Activated naive CD4-positive, alpha-beta T cell treated with anti-CD3 and anti-CD28 coated beads for 36 hours (primary cell): ENCODE results near the gene CXADR. TPM values are rescaled to one million over a fixed set of nuclear protein-coding genes. Genes with fewer than 3 reads are reported as not detected.

Experiments
- CTCF ChIA-PET: fragments of 350-600 bp; sonication (Branson Sonifier 250); formaldehyde crosslinking; loops from one replicate; lab custom pipeline; 2021; ENCODE audit warnings: antibody characterized with exemption; lab: Charles Lee
- DNase-seq: peaks from one replicate; pipeline ENCODE4 v3.0.0-alpha.2; 2020
- H3K27ac Mint-ChIP-seq: one replicate; pipeline ENCODE4 v1.8.0; 2021; ENCODE audit warnings: mild to moderate bottlenecking, mixed read lengths
- H3K27me3 Mint-ChIP-seq: one replicate; pipeline ENCODE4 v1.8.0; 2021; ENCODE audit warnings: low read depth, mixed read lengths
- H3K36me3 Mint-ChIP-seq: one replicate; pipeline ENCODE4 v1.8.0; 2021; ENCODE audit warnings: low read depth, mixed read lengths
- H3K4me1 Mint-ChIP-seq: one replicate; pipeline ENCODE4 v1.8.0; 2021; ENCODE audit warnings: low read depth, mixed read lengths
- H3K4me3 Mint-ChIP-seq: one replicate; pipeline ENCODE4 v1.8.0; 2021; ENCODE audit warnings: mild to moderate bottlenecking, moderate library complexity, mixed read lengths
- H3K9me3 Mint-ChIP-seq: one replicate; pipeline ENCODE4 v1.8.0; 2021; ENCODE audit warnings: mixed read lengths
- intact Hi-C: fragments of 100-400 bp; cut with micrococcal nuclease; formaldehyde crosslinking; loops from one replicate; pipeline ENCODE4 v1.15.1; 2023
- total RNA-seq, 2 experiments: library from RNA; stranded (reverse); gene quantifications; one replicate each; pipeline ENCODE4 v1.2.3, GENCODE V29; 2021

CXADR gene
- total RNA-seq, 2 experiments from 2014 or later: 0.27 to 0.52 TPM

GRCh38 chr21:17554120-17554519 lies 41.3 kb downstream of the CXADR start:
- CTCF ChIA-PET: interaction anchor here (0.5 to 1.4 kb wide), 6 partner anchors 31 to 196 kb away, joined by 3 to 17 read pairs (median 3); no protein-coding TSS in a partner anchor
- Mint-ChIP-seq H3K27me3 (no peaks in the 10 kb centered on the region), H3K9me3 (no peaks in the 10 kb centered on the region), H3K36me3 (no peaks in the 10 kb centered on the region), H3K27ac (no peak overlapping the region), H3K4me1 (no peaks in the 10 kb centered on the region), H3K4me3 (no peak overlapping the region)
- no peak for DNase-seq
- intact Hi-C loops: loop anchor here (10.0 kb wide), 1 partner anchor 169 kb away; no protein-coding TSS in a partner anchor

- Mint-ChIP-seq H3K9me3 (no peaks in the 10 kb centered on the region), H3K27ac (no peak overlapping the region), H3K4me3 (no peak overlapping the region), H3K27me3 (no peaks in the 10 kb centered on the region), H3K4me1 (no peaks in the 10 kb centered on the region), H3K36me3 (no peaks in the 10 kb centered on the region)
- no peak for DNase-seq
- CTCF ChIA-PET: interaction anchor here (0.5 to 1.4 kb wide), 7 partner anchors 31 to 197 kb away, joined by 3 to 17 read pairs (median 3); no protein-coding TSS in a partner anchor
- intact Hi-C loops: loop anchor here (10.0 kb wide), 1 partner anchor 170 kb away; no protein-coding TSS in a partner anchor
Measured at GRCh38 chr21:17554679-17555465, 42.0 kb downstream of the CXADR start.

GRCh38 chr21:17560377-17561025 lies 47.7 kb downstream of the CXADR start:
- Mint-ChIP-seq H3K27me3 (no peaks in the 10 kb centered on the region), H3K27ac (no peak overlapping the region), H3K9me3 (no peaks in the 10 kb centered on the region), H3K4me3 (no peak overlapping the region), H3K36me3 (no peaks in the 10 kb centered on the region), H3K4me1 (no peaks in the 10 kb centered on the region)
- CTCF ChIA-PET: interaction anchor here (0.7 kb wide), 1 partner anchor 116 kb away, joined by 3 read pairs; no protein-coding TSS in a partner anchor
- intact Hi-C loops: no loop called here
- no peak for DNase-seq

DNA sequence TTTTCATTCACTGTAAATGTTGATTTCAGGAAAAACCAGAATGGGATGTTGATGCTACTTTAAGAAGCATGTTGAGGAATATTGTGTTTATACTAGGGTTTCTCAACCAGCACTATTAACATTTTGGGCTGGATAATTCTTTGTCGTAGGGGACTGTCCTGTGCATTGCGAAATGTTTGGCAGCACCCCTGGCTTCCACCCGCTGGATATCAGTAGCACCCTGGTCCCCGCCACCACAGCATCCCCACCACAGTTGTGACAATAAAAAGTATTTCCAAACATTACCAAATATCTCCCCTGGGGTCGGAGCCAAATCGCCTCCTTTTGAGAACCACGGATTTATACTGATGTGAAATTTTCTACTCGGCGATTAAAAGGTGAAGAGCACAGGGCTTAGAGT lies 57.9 kb downstream of the CXADR start:
- CTCF ChIA-PET: interaction anchor here (1.0 to 1.1 kb wide), 2 partner anchors 14 to 184 kb away, joined by 4 to 7 read pairs; no protein-coding TSS in a partner anchor
- no peak for DNase-seq
- Mint-ChIP-seq H3K36me3 (no peaks in the 10 kb centered on the region), H3K27me3 (peaks cover 4% of the 10 kb centered on the region), H3K9me3 (no peaks in the 10 kb centered on the region), H3K27ac (no peak overlapping the region), H3K4me1 (no peaks in the 10 kb centered on the region), H3K4me3 (no peak overlapping the region)
- intact Hi-C loops: no loop called here

DNA sequence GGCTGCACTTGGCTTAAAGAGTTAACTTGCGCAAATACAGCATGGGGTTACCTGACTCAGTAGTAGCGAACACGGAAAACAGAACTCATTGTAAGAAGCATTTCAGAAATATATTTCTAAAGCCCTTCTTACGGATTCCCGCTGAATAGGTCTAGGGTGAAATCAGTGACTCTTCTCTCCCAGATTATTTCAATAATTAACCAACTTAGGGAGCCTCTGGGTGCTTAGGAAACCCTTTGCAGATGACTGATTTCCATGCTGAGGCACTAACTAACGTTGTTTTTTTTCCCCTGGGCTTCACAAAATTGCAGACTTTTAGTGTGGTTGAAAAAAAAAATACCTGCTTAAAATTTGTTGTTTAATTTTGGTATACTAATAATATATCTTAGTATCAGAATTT lies 59.6 kb downstream of the CXADR start:
- CTCF ChIA-PET: no interaction called here
- H3K27me3 Mint-ChIP-seq: peaks cover 4% of the 10 kb centered on the region
- H3K9me3 Mint-ChIP-seq: no peaks in the 10 kb centered on the region
- H3K36me3 Mint-ChIP-seq: no peaks in the 10 kb centered on the region
- H3K4me1 Mint-ChIP-seq: no peaks in the 10 kb centered on the region
- no peak overlapping the region for H3K27ac Mint-ChIP-seq
- intact Hi-C loops: no loop called here
- no peak overlapping the region for H3K4me3 Mint-ChIP-seq
- DNase-seq: no peak

DNA sequence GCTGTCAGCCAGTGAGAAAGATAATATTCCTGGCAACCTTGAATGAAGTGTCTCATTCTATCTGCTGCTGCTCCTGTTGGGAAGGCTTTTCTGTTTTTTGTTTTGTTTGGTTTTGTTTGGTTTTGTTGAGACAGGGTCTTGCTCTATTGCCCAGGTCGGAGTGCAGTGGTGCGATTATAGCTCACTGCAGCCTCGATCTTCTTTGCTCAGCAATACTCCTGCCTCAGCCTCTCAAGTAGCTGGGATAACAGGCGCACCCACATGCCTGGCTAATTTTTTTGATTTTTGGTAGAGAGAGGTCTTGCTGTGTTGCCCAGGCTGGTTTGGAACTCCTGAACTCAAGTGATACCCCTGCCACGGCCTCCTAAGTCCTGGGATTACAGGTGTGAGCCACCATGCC lies 62.2 kb downstream of the CXADR start:
- CTCF ChIA-PET: no interaction called here

DNA sequence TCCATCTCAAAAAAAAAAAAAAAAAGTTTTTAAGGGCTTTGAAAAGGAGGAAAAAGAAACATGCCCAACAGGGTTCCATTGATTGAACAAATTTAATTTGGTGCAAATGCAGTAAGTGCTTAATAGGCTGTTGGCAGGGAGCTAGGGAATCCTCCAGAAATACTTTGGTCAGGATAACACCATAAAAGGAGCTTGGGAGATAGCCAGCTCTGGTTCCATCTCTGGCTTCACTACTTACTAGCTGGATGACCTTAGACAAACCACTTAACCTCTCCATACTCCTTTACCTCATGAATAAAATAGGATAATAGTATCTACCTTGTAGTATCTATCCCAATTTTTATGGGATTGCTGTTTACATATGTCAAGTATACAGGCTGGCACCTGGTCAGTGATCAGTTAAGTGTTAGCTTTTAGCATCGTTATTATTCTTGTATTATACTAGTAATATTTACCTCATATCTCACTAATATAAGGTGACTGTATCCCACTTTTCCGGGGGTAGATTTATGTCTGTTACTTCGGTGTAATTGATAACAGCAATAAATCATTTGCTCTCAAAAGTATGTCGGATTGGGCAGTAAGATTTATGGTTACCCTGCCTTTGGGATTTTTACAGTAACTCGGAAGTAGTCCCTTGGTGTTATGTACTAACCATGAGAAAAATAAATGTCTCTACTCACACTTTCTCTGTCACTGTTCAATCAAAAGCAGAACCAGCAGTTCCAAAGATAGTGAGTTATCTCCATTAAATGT lies 63.4 kb downstream of the CXADR start:
- H3K27ac Mint-ChIP-seq: no peak overlapping the region
- intact Hi-C loops: no loop called here

More for the DNA sequence above, 62.2 kb downstream of the CXADR start:
- H3K4me3 Mint-ChIP-seq: no peak overlapping the region
- intact Hi-C loops: no loop called here
- no peaks in the 10 kb centered on the region for H3K4me1 Mint-ChIP-seq
- no peak for DNase-seq
- H3K27ac Mint-ChIP-seq: no peak overlapping the region
- H3K36me3 Mint-ChIP-seq: no peaks in the 10 kb centered on the region
- no peaks in the 10 kb centered on the region for H3K9me3 Mint-ChIP-seq
- peaks cover 4% of the 10 kb centered on the region for H3K27me3 Mint-ChIP-seq

DNA sequence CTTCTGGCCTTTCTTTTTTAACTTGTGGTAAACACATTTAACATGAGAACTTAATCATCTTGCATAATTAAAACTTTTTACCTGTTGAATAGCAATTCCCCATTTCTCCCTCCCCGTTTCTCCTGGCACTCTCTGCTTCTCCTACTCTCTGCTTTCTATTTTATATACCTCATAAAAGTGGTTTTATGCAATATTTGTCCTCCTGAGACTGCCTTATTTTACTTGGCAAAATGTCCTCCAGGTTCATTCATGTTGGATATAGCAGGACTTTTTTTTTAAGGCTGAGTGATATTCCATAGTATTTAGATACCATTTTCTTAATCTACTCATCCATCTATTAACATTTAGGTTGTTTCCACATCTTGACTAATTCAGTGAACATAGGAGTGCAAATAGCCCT lies 64.9 kb downstream of the CXADR start:
- Mint-ChIP-seq H3K27ac (no peak overlapping the region), H3K4me3 (no peak overlapping the region), H3K9me3 (no peaks in the 10 kb centered on the region), H3K27me3 (peaks cover 4% of the 10 kb centered on the region), H3K4me1 (no peaks in the 10 kb centered on the region), H3K36me3 (no peaks in the 10 kb centered on the region)
- DNase-seq: no peak
- CTCF ChIA-PET: no interaction called here
- intact Hi-C loops: no loop called here

More for the DNA sequence above, 63.4 kb downstream of the CXADR start:
- no peak for DNase-seq
- CTCF ChIA-PET: no interaction called here
- Mint-ChIP-seq H3K27me3 (peaks cover 4% of the 10 kb centered on the region), H3K36me3 (no peaks in the 10 kb centered on the region), H3K9me3 (no peaks in the 10 kb centered on the region), H3K4me3 (no peak overlapping the region), H3K4me1 (no peaks in the 10 kb centered on the region)

- CTCF ChIA-PET: no interaction called here
- intact Hi-C loops: no loop called here
Measured at GRCh38 chr21:17578162-17578561, 65.3 kb downstream of the CXADR start.

DNA sequence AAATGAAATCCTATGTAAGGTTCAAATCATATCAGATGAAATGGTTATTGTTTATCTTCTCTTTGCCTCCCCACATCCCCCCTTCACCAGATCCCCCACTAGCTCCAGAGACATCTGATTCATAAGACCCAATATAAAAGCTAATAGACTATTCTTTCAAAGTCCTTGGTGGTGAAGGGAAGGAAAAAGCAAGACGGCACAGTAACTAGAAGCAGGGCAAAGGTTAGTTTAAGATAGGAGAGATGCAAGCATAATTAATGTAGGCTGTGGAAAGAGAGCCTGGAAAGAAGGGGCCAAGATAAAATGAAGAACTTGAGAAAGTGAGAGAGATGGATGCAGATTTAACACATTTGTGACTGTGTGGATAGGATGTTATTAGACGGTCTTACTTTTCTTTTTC lies 66.0 kb downstream of the CXADR start:
- no peak overlapping the region for H3K4me3 Mint-ChIP-seq
- H3K4me1 Mint-ChIP-seq: no peaks in the 10 kb centered on the region
- H3K27ac Mint-ChIP-seq: no peak overlapping the region
- intact Hi-C loops: no loop called here
- no peaks in the 10 kb centered on the region for H3K36me3 Mint-ChIP-seq
- H3K9me3 Mint-ChIP-seq: no peaks in the 10 kb centered on the region
- CTCF ChIA-PET: interaction anchor here (0.5 kb wide), 1 partner anchor 191 kb away, joined by 4 read pairs; no protein-coding TSS in a partner anchor
- peaks cover 2% of the 10 kb centered on the region for H3K27me3 Mint-ChIP-seq
- DNase-seq: no peak

More at GRCh38 chr21:17578162-17578561, 65.3 kb downstream of the CXADR start:
- Mint-ChIP-seq H3K4me1 (no peaks in the 10 kb centered on the region), H3K27me3 (peaks cover 2% of the 10 kb centered on the region), H3K27ac (no peak overlapping the region), H3K4me3 (no peak overlapping the region), H3K36me3 (no peaks in the 10 kb centered on the region), H3K9me3 (no peaks in the 10 kb centered on the region)
- no peak for DNase-seq

DNA sequence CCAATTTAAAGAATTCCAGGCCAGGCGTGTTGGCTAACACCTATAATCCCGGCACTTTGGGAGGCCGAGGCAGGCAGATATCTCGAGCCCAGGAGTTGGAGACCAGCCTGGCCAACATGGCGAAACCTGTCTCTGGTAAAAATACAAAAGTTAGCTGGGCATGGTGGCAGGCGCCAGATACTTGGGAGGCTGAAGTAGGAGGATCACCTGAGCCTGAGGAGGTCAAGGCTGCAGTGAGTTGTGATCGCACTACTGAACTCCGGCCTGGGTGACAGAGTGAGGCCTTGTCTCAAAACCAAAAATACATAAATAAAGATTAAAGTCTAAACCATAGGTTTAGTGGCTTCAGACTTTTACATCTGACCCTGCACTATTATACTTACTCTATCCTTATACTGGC lies 67.5 kb downstream of the CXADR start:
- Mint-ChIP-seq H3K27me3 (no peaks in the 10 kb centered on the region), H3K27ac (no peak overlapping the region), H3K4me3 (no peak overlapping the region), H3K9me3 (no peaks in the 10 kb centered on the region), H3K4me1 (no peaks in the 10 kb centered on the region), H3K36me3 (no peaks in the 10 kb centered on the region)
- CTCF ChIA-PET: no interaction called here
- no peak for DNase-seq
- intact Hi-C loops: no loop called here

DNA sequence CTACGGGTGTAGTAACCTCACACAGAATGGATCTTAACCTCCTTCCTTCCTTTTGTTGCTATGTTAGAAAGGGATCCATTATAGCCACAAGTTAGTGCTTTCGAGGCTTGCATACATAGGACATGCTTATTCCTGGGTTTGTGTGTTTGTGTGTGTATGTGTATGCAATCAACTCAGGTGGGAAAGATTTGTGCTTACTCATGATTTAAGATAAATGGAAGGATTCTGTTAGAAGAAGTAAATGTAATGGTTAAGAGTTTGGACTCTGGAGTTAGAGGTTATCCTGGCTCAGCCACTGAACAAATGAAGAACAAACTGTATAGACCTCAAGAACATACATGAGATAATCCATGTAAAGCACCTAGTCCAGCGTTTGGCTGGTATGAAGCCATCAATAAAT lies 71.1 kb downstream of the CXADR start:
- Mint-ChIP-seq H3K9me3 (no peaks in the 10 kb centered on the region), H3K4me1 (no peaks in the 10 kb centered on the region), H3K4me3 (no peak overlapping the region), H3K27ac (no peak overlapping the region), H3K27me3 (no peaks in the 10 kb centered on the region), H3K36me3 (no peaks in the 10 kb centered on the region)
- intact Hi-C loops: no loop called here
- DNase-seq: no peak
- CTCF ChIA-PET: interaction anchor here (0.6 to 1.0 kb wide), 2 partner anchors 67 to 197 kb away, joined by 3 read pairs; no protein-coding TSS in a partner anchor
